AG10803 (cell line): Measurements from ENCODE around the gene NUAK1.

Source experiments
- DNase-seq: peaks from one replicate; pipeline ENCODE4 v3.0.0; 2010; ENCODE audit warnings: low read depth
- H3K4me3 ChIP-seq: 2 replicates; pipeline ENCODE4 v1.5.1; 2011; ENCODE audit warnings: mild to moderate bottlenecking, low read length, control low read depth
- TF ChIP-seq, protein P1 (sequence below): conservative IDR thresholded peaks from 2 replicates; pipeline ENCODE4 v1.5.1; 2011; ENCODE audit warnings: mild to moderate bottlenecking, low read length, control low read depth, inconsistent platforms

Gene NUAK1

DNA sequence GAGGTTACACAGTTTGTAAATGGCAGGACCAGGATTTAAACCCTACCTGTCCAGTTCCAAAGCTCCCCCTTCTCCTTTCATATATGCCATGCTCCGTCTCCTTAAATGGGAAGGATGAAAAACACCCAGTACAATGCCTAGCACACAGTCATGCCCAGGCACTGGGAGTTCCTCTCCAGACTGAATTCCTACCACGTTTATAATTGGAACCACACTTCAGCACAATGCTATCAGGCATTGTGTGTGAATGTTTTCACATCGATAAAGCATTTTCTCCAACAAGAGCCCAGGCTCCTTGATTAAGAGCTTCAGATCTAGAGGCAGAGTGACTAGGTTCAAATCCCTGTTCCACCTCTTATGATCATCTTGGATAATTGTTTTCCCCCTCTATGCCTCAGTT, 2.7 kb upstream of the NUAK1 start:
- H3K4me3 ChIP-seq, result peak overlapping the region; percentile 8

DNA sequence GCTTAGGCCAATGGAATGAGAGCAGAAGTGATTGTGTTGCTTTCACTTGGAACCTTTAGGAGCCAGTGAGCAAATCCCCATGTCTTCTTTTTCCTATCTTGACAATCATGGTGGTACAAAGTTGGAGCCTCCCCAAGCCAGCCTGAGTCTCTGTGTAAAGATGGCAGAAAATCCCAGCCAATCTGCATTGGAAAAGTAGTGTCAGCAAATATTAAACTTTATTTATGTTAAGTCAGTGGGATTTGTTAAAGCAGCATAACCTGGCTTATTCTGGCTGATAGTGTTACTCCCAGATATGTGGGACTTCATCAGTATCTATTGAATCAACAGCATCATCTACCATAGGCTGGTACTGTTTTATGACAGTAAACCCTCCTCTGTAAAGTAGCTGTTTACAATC, 2.2 kb upstream of the NUAK1 start:
- TF ChIP-seq, protein P1, sequence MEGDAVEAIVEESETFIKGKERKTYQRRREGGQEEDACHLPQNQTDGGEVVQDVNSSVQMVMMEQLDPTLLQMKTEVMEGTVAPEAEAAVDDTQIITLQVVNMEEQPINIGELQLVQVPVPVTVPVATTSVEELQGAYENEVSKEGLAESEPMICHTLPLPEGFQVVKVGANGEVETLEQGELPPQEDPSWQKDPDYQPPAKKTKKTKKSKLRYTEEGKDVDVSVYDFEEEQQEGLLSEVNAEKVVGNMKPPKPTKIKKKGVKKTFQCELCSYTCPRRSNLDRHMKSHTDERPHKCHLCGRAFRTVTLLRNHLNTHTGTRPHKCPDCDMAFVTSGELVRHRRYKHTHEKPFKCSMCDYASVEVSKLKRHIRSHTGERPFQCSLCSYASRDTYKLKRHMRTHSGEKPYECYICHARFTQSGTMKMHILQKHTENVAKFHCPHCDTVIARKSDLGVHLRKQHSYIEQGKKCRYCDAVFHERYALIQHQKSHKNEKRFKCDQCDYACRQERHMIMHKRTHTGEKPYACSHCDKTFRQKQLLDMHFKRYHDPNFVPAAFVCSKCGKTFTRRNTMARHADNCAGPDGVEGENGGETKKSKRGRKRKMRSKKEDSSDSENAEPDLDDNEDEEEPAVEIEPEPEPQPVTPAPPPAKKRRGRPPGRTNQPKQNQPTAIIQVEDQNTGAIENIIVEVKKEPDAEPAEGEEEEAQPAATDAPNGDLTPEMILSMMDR, result no peak
- no peak for DNase-seq
- H3K4me3 ChIP-seq, result peak overlapping the region; percentile 92

More for the DNA sequence above, 2.7 kb upstream of the NUAK1 start:
- TF ChIP-seq, protein P1, result no peak
- peak; percentile 63 for DNase-seq

- no peak for DNase-seq
- TF ChIP-seq, protein P1, result no peak
- peak overlapping the region; percentile 92 for H3K4me3 ChIP-seq
Observed at GRCh38 chr12:106140223-106140986, 1.7 kb upstream of the NUAK1 start.

DNA sequence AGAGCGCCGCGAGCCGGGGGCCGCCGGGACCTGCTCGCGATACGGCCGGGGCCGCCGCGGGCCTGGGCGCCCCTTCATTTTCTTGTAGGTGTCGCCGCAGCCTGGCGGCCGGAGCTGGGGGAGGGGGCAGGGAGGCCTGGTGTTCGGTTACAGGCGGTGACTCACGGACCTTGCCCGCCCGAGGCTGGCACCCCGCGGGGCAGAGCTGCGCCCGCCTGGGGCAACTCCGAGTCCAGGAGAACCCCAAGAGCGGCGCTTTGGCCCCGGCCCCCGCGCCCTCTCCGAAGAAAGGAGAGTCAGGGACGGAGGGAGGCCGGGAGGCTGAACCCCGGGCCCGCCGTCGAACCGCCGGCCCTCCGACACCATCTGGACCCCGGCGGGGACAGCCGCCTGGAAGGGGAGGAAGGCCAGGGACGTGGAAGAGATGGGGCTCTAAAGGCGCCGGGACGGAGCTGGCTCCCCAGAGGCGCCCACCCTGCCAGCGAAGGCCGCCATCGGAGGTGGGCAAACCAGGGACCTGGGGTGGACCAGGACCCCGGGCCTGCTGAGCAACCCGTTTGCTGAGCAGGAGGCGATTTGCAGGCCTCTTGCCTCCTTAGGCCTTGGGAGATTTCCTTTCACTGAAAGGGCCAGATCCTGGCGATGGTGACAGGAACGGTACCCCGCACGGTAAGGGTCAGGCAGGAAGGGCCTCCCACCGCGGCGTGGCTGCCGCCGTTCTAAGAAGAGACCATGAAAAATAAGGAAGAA, 843 bp upstream of the NUAK1 start:
- TF ChIP-seq, protein P1, result no peak
- peak overlapping the region; percentile 92 for H3K4me3 ChIP-seq
- DNase-seq, result peak; percentile 85

- DNase-seq, result no peak
- peak overlapping the region; percentile 92 for H3K4me3 ChIP-seq
Observed at GRCh38 chr12:106138357-106138632, 459 bp downstream of the NUAK1 start.

DNA sequence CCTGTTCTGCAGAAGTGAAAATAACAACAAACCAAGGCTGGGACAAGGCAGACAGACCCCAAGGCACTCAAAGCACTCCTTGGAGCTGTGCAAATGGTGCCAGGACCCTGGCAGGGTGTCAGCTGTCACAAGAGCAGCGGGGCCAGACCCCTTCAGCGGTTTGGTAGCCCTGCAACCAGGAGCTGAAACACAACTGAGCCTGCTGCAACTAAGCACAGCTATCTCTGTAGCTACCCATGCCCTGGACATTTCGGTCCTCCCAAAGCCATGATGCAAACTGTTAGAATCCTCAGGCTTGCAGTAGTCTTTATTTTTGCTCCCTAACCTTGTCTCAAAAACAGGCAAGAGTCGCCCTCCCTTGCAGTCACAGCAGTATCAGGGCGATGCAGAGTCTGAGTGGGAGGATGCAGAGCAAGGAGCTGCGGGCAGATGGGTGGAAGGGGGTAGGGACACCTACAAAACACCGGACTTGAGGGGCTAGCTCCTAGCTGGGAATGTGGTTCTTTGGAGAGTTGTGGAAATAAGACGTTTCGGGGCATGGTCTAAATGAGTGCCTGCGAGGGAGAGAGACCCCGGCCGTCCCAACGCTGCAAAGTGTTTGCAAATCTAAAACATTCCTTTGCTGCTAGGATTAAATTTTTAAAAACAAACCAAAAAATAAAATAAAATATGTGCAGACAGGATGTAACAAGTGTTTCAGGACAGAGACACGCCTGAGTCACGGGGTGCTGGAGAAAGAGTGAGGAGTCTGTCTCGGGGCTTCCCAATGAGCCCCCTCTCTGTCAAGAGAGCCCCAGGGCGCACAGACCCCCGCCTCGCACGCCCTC, 1.0 kb downstream of the NUAK1 start:
- TF ChIP-seq, protein P1, result no peak
- peak; percentile 20 for DNase-seq
- H3K4me3 ChIP-seq, result peak overlapping the region; percentile 92

More at GRCh38 chr12:106138357-106138632, 459 bp downstream of the NUAK1 start:
- TF ChIP-seq, protein P1, result no peak
